GM18951 (cell line): ENCODE data around the gene LCTL.

Source experiments
- POLR2A ChIP-seq: IDR thresholded peaks from 4 replicates; pipeline ENCODE4 v1.6.1; 2011; ENCODE audit warnings: mild to moderate bottlenecking; ENCODE audit not compliant: insufficient read length, insufficient read depth; ENCODE audit errors: extremely low read depth
- in situ Hi-C: fragments of 300-500 bp; cut with MboI; formaldehyde crosslinking; loops from one replicate; pipeline ENCODE4 v1.12.0; 2022; ENCODE audit warnings: low sequenced_read_pairs, mixed read lengths, inconsistent platforms; ENCODE audit not compliant: unreplicated experiment

The LCTL gene

DNA sequence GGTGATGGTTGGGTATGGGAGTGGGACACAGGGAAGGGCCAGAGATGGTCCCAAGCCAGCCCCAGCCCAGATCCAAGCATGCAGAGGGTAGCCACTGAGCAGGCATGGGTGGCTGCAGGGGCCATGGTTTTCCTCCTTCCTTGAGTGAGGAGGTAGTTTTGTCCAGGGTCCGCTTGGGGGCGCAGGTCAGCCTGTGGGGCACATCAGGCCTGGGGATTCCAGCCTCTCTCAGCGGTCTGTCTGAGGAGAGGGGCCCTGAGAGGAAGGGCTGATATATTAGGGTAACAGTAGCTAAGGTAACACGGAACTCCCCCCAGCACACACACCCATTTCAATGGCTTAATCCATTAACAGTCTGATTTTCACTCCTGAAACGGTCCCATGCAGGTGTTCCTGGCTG is 22.7 kb upstream of the LCTL start:
- no peak for TF ChIP-seq POLR2A
- in situ Hi-C loops = no loop called here

DNA sequence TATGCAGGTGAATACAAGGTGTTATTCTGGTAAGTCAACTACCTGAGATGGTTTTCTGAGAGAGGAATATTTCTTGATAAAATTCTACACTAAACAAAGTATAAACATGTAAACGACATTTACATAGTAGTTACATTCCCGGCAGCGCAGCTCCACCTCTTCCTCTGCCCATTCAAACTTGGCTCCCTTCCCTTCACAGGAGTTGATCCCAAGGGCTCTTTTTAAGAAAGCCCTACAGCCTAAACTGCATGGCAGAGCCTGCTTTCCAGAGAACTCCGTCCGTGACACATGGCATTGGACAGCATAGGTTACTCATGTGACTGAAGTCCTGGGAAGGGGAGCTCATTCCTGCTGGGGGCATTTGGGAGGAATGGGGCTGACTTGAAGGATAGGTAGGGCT is 22.0 kb upstream of the LCTL start:
- TF ChIP-seq POLR2A = no peak
- in situ Hi-C loops = no loop called here

GRCh38 chr15:66587020-66587419 is 21.2 kb upstream of the LCTL start:
- in situ Hi-C loops = no loop called here
- TF ChIP-seq POLR2A = no peak

GRCh38 chr15:66586155-66586976 is 20.6 kb upstream of the LCTL start:
- no peak for TF ChIP-seq POLR2A
- in situ Hi-C loops = no loop called here

GRCh38 chr15:66581972-66582537 is 16.3 kb upstream of the LCTL start:
- in situ Hi-C loops = no loop called here

DNA sequence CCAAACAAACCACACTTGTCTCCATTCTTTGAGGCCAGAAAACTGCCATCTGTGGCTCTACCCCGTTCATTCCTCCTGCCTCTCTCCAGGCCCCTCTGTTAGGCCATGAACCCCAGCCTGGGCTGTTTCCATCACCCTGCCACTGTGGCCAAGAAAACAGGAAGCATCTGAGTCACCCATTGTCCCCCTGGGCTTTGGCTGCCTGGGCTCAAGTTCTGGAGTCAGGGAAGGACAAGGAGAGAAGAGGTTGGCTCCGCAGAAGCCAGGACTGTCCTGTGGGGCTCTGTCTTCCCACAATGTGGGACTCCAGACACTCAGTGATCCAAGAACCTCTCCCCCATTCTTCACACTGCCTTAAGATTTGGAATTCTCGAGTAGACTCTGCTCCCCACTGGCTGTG is 14.8 kb upstream of the LCTL start:
- TF ChIP-seq POLR2A = no peak
- in situ Hi-C loops = no loop called here

More at GRCh38 chr15:66581972-66582537, 16.3 kb upstream of the LCTL start:
- no peak for TF ChIP-seq POLR2A

GRCh38 chr15:66578286-66578875 is 12.6 kb upstream of the LCTL start:
- TF ChIP-seq POLR2A = no peak
- in situ Hi-C loops = no loop called here

DNA sequence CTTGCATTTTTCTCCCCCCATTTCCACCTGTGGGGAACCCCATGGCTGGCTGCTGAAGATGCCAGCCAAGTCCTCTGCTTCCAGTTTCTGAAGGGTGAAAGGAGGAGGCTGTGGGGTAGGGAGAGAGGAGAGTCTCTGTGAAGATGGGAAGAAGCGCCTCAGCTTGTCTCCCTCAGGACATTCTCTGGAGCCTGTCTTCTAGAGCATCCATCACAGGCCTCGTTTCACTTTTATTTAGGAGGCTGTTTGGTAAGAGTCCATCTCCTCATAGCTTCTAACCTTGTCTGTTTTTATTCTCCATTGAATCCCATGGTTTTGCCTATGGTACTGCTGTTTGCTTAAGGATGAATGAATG is 8.8 kb upstream of the LCTL start:
- in situ Hi-C loops = no loop called here
- TF ChIP-seq POLR2A = no peak

DNA sequence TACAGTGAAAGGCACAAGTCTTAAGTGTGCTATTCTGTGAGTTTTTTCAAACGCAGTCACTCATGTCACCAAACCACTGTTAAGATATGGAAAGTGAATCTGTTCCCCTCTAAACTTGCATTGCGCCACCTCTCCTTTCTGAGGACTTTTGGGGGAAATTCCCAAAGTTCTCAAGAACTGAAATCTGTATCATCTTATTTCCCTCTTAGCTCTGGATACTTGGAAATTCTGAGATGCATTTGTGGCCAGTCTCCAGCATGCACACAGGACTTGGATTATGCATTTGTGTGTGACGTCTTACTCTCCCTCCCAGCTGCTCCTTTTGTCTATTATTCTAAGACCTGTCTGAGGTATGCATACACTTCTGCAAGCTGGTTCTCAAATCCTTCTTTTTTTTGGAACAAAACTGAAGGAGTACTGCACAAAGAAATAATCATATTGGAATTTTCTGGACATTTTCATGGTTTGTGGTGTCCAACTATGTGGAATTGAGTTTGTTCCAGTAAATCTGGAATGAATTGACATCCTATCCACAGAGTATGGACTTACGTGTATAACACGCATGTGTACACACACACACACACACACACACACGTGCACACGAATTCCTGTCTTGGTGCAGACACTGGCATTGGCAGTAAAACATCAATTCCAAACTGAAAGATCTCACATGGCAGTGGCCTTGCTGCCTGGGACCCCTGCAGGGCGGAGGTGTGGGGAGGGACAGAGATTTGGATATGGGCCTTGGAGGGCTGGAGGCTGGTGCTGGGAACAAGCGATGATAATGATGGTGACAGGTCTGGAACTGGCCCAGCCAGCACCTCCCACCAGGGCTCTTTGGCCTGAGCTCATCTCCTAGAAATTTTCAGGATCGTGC is 8.2 kb upstream of the LCTL start:
- TF ChIP-seq POLR2A = no peak
- in situ Hi-C loops = no loop called here

GRCh38 chr15:66573348-66573718 is 7.5 kb upstream of the LCTL start:
- TF ChIP-seq POLR2A = no peak
- in situ Hi-C loops = no loop called here

DNA sequence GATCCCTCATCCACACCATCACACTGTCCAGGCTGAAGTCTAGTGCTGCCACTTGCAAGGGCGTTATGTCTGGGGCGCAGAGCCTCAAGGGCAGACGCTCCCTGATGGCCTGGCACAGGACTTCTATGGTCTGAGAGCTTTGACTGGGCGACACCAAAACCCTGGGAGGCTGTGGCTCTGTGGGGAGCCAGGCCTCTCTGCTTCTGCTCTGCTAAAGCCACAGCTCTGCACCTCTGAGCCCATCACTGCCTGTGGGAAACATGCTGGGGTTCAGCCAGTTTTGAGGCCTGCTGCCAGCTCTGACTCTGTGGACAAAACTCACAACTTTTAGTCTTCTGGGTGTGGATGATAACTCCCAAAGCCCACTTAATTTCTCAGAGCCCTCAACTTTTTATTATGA is 6.3 kb upstream of the LCTL start:
- in situ Hi-C loops = no loop called here
- no peak for TF ChIP-seq POLR2A

DNA sequence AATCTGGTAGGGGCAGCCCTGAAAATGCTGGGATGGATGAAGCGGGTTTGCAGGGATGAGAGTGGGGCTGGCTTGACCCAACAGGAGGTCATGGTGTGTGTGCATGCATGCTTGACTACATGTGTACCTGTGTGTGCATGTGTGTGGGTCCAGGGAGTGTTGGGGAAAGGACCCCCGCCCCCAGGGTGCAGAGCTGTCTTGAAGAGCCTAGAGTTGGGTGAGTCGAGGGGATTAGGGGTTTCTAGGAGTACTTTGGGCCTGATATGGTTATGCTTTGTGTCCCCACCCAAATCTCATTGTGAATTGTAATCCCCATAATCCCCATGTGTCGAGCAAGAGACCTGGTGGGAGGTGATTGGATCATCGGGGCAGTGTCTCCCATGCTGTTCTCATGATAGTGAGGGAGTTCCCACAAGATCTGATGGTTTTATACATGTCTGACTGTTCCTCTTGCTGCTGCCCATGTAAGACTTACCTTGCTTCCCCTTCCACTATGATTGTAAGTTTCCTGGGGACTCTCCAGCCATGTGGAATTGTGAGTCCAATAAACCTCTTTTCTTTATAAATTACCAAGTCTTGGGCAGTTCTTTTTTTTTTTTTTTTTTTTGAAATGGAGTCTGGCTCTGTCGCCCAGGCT is 5.2 kb upstream of the LCTL start:
- in situ Hi-C loops = no loop called here
- TF ChIP-seq POLR2A = no peak

- in situ Hi-C loops = no loop called here
- no peak for TF ChIP-seq POLR2A
These were observed 4.5 kb upstream of the LCTL start for GRCh38 chr15:66570327-66570726.
